Tracheal epithelial cell (primary cell): Measurements from ENCODE around the gene NPHS1. TPM values are rescaled to one million over a fixed set of nuclear protein-coding genes. Genes with fewer than 3 reads are reported as not detected.

Experiments used
- total RNA-seq: library from RNA; depleted of rRNA; stranded (reverse); fragments of >200 nt; gene quantifications from 2 replicates; pipeline ENCODE4 v1.2.1, GENCODE V29; 2014

The NPHS1 gene
- total RNA-seq = not detected in 2 replicates

GRCh38 chr19:35852029-35852780, at the start of gene NPHS1:
Gene NPHS1, minus strand, starts transcription at chr19:35852504. Its CDS starts 667 bp downstream, at chr19:35851837.

GRCh38 chr19:35868172-35868822, 16.0 kb upstream of the NPHS1 start, which contains the start of gene APLP1:
Gene APLP1, plus strand, starts transcription at chr19:35868574. Its CDS starts 63 bp downstream, at chr19:35868637.

GRCh38 chr19:35856546-35857149, 4.3 kb upstream of the NPHS1 start, which contains the start of gene KIRREL2:
Gene KIRREL2, plus strand, starts transcription at chr19:35856911. Its CDS starts 209 bp downstream, at chr19:35857120.

GRCh38 chr19:35812220-35813042, 39.9 kb downstream of the NPHS1 start, which contains the start of gene PRODH2:
Gene PRODH2, minus strand, starts transcription at chr19:35812845. Its CDS starts 40 bp downstream, at chr19:35812805.

Other genes with a start within 250 kb of the NPHS1 start
- gene HAUS5, start 239.8 kb downstream of the NPHS1 start, total RNA-seq = 3.8 and 7.5 TPM in 2 replicates
- 40.9 and 48.0 TPM in 2 replicates for gene RBM42, start 223.5 kb downstream of the NPHS1 start, total RNA-seq
- not detected in 2 replicates for gene ETV2, start 210.8 kb downstream of the NPHS1 start, total RNA-seq
- gene COX6B1, start 204.2 kb downstream of the NPHS1 start, total RNA-seq = 309 and 377 TPM in 2 replicates
- not detected in 2 replicates for gene UPK1A, start 186.0 kb downstream of the NPHS1 start, total RNA-seq
- not detected in 2 replicates for gene ZBTB32, start 147.9 kb downstream of the NPHS1 start, total RNA-seq
- gene KMT2B, start 134.5 kb downstream of the NPHS1 start, total RNA-seq = 6.7 and 7.9 TPM in 2 replicates
- gene IGFLR1, start 110.1 kb downstream of the NPHS1 start, total RNA-seq = not detected in 2 replicates
- gene U2AF1L4, start 107.1 kb downstream of the NPHS1 start, total RNA-seq = 3.2 and 5.3 TPM in 2 replicates
- gene PSENEN, start 106.9 kb downstream of the NPHS1 start, total RNA-seq = 15.9 and 18.1 TPM in 2 replicates
- 6.4 and 8.0 TPM in 2 replicates for gene LIN37, start 103.9 kb downstream of the NPHS1 start, total RNA-seq
- 0.43 TPM in 1 of 2 replicates, not detected in the other for gene HSPB6, start 95.5 kb downstream of the NPHS1 start, total RNA-seq
- gene PROSER3, start 94.3 kb downstream of the NPHS1 start, total RNA-seq = 2.9 and 4.0 TPM in 2 replicates
- gene ARHGAP33, start 76.9 kb downstream of the NPHS1 start, total RNA-seq = under 0.01 TPM in 1 of 2 replicates, not detected in the other
- not detected in 2 replicates for gene PRODH2, start 39.7 kb downstream of the NPHS1 start, total RNA-seq
- gene KIRREL2, start 4.4 kb upstream of the NPHS1 start, total RNA-seq = not detected in 2 replicates
- 1.7 TPM in 1 of 2 replicates, not detected in the other for gene APLP1, start 16.1 kb upstream of the NPHS1 start, total RNA-seq
- gene NFKBID, start 48.0 kb upstream of the NPHS1 start, total RNA-seq = 3.8 and 7.2 TPM in 2 replicates
- gene HCST, start 50.0 kb upstream of the NPHS1 start, total RNA-seq = not detected in 2 replicates
- not detected in 2 replicates for gene TYROBP, start 55.8 kb upstream of the NPHS1 start, total RNA-seq
- 1.7 and 2.1 TPM in 2 replicates for gene LRFN3, start 83.9 kb upstream of the NPHS1 start, total RNA-seq
- gene SDHAF1, start 142.7 kb upstream of the NPHS1 start, total RNA-seq = 14.2 and 26.9 TPM in 2 replicates
- gene SYNE4, start 156.3 kb upstream of the NPHS1 start, total RNA-seq = 9.4 and 12.4 TPM in 2 replicates
- 16.0 and 19.0 TPM in 2 replicates for gene ALKBH6, start 161.7 kb upstream of the NPHS1 start, total RNA-seq
- gene CLIP3, start 180.4 kb upstream of the NPHS1 start, total RNA-seq = 0.24 TPM in 1 of 2 replicates, not detected in the other
- 0.72 and 3.6 TPM in 2 replicates for gene THAP8, start 201.8 kb upstream of the NPHS1 start, total RNA-seq
- gene WDR62, start 202.4 kb upstream of the NPHS1 start, total RNA-seq = 0.21 and 0.72 TPM in 2 replicates